Stimulated activated naive B cell treated with anti-CD40 and anti-IgM and Interleukin-4, amounts not matched to agents 10 μg/mL and 1 μg/mL and 100 μg/mL, for 72 hours (primary cell): ENCODE data around the gene PCGF6.
"Not testable (repeated sequence)": the region's sequence is repeated elsewhere in the genome, so short reads cannot be mapped to it uniquely, and the experiment has no call there.

Experiments used
- ATAC-seq, 2 donors: fragments of 150-1000 bp; cut with Tn5 transposase; replicated peaks; 2 replicates each; pipeline ENCODE4 v1.10.0; 2021; ENCODE audit warnings: moderate library complexity in 1 of 2
- DNase-seq: peaks from one replicate; pipeline ENCODE4 v3.0.0; 2021
- H3K27ac Mint-ChIP-seq: one replicate; pipeline ENCODE4 v1.8.0; 2022; ENCODE audit warnings: mild to moderate bottlenecking, mixed read lengths
- H3K27me3 Mint-ChIP-seq, 2 donors: one replicate each; pipeline ENCODE4 v1.8.0; 2022; ENCODE audit warnings: mixed read lengths in 2 of 2
- H3K36me3 Mint-ChIP-seq, 2 donors: one replicate each; pipeline ENCODE4 v1.8.0; 2022; ENCODE audit warnings: mixed read lengths in 2 of 2, mild to moderate bottlenecking in 1 of 2
- H3K4me1 Mint-ChIP-seq, 2 donors: one replicate each; pipeline ENCODE4 v1.8.0; 2022; ENCODE audit warnings: mixed read lengths in 2 of 2, mild to moderate bottlenecking in 1 of 2
- H3K4me3 Mint-ChIP-seq, 2 donors: one replicate each; pipeline ENCODE4 v1.8.0; 2022; ENCODE audit warnings: mild to moderate bottlenecking in 2 of 2, mixed read lengths in 2 of 2, moderate library complexity in 1 of 2
- H3K9me3 Mint-ChIP-seq, 2 donors: one replicate each; pipeline ENCODE4 v1.8.0; 2022; ENCODE audit warnings: mixed read lengths in 2 of 2, mild to moderate bottlenecking in 1 of 2

Gene PCGF6

GRCh38 chr10:103355906-103356599 lies 5.1 kb upstream of the PCGF6 start:
- ATAC-seq (no peak), DNase-seq (no peak)
- H3K9me3 Mint-ChIP-seq = no peaks in the 10 kb centered on the region
- H3K36me3 Mint-ChIP-seq = no peaks in the 10 kb centered on the region
- no peaks in the 10 kb centered on the region for H3K27me3 Mint-ChIP-seq
- H3K27ac Mint-ChIP-seq = no peak overlapping the region
- H3K4me1 Mint-ChIP-seq = no peaks in the 10 kb centered on the region
- H3K4me3 Mint-ChIP-seq = no peak overlapping the region

DNA sequence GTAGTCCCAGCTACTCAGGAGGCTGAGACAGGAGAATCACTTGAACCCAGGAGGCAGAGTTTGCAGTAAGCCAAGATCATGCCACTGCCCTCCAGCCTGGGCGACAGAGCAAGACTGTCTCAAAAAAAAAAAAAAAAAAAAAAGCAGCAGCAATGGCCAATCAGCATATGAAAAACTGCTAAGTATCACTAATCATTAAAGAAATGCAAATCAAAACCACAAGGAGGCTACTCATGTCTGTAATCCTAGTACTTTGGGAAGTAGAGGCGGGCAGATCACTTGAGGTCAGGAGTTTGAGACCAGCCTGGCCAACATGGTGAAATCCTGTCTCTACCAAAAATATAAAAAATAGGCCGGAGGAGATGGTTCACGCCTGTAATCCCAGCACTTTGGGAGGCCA lies 3.6 kb upstream of the PCGF6 start:
- not testable (repeated sequence) for H3K4me1 Mint-ChIP-seq

GRCh38 chr10:103353281-103353680 lies 2.3 kb upstream of the PCGF6 start:
- Mint-ChIP-seq H3K4me3 (no peak overlapping the region), H3K27me3 (no peaks in the 10 kb centered on the region), H3K9me3 (peaks cover 0 to 1% of the 10 kb centered on the region in 2 donors), H3K27ac (no peak overlapping the region), H3K36me3 (no peaks in the 10 kb centered on the region), H3K4me1 (peaks cover 3 to 11% of the 10 kb centered on the region in 2 donors)
- no peak for DNase-seq
- no peak for ATAC-seq

More for the DNA sequence above, 3.6 kb upstream of the PCGF6 start:
- not testable (repeated sequence) for H3K4me3 Mint-ChIP-seq, H3K9me3 Mint-ChIP-seq, ATAC-seq, DNase-seq, H3K27ac Mint-ChIP-seq, H3K27me3 Mint-ChIP-seq, H3K36me3 Mint-ChIP-seq

DNA sequence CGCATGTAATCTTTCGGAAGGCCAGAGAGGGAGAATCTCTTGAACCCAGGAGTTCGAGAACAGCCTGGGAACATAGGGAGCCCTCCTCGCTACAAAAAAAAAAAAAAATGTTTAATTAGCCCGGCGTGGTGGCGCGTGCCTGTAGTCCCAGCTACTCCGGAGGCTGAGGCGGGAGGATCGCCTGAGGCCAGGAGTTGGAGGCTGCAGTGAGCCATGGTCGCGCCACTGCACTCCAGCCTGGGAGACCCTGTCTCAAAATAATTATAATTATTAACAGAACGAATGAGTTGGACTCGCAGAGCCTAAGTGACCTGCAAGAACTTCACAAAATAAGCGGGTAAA lies 794 bp downstream of the PCGF6 start:
- no peaks in the 10 kb centered on the region for H3K27me3 Mint-ChIP-seq
- DNase-seq (no peak), ATAC-seq (no peak)
- H3K27ac Mint-ChIP-seq = peak overlapping the region; percentile 96
- H3K4me1 Mint-ChIP-seq = peaks cover 3 to 11% of the 10 kb centered on the region in 2 donors
- peaks cover 0 to 4% of the 10 kb centered on the region in 2 donors for H3K36me3 Mint-ChIP-seq
- peaks cover 0 to 1% of the 10 kb centered on the region in 2 donors for H3K9me3 Mint-ChIP-seq
- H3K4me3 Mint-ChIP-seq = peak overlapping the region; percentile 97 to 100

- Mint-ChIP-seq H3K4me3 (no peak overlapping the region), H3K27me3 (no peaks in the 10 kb centered on the region), H3K9me3 (no peaks in the 10 kb centered on the region), H3K4me1 (no peaks in the 10 kb centered on the region), H3K27ac (no peak overlapping the region), H3K36me3 (peaks cover 16 to 21% of the 10 kb centered on the region in 2 donors)
- ATAC-seq = no peak
- no peak for DNase-seq
Measured at GRCh38 chr10:103336370-103336769, 14.6 kb downstream of the PCGF6 start.

DNA sequence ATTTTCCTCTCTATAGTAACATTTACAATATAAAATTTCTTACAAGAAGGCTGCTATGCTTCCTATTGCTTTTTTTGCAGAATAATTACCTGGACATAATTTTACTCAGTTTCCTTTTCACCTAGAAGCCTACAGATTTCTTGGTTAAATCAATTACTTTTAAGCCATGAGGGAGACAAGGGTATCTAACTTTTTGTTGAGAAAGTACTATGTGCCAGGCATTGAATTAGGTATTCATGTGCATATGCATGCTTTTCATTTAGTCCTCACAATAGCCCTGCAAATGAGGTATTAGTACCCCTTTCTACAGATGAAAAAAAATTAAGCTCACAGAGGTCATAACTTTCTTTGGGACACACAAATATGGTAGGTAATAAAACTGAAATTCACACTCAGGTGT lies 16.4 kb downstream of the PCGF6 start:
- ATAC-seq (no peak), DNase-seq (no peak)
- Mint-ChIP-seq H3K36me3 (peaks cover 22 to 31% of the 10 kb centered on the region in 2 donors), H3K4me1 (no peaks in the 10 kb centered on the region), H3K27ac (no peak overlapping the region), H3K4me3 (no peak overlapping the region), H3K9me3 (no peaks in the 10 kb centered on the region), H3K27me3 (no peaks in the 10 kb centered on the region)

GRCh38 chr10:103333934-103334520 lies 16.9 kb downstream of the PCGF6 start:
- DNase-seq = no peak
- Mint-ChIP-seq H3K4me1 (no peaks in the 10 kb centered on the region), H3K27ac (no peak overlapping the region), H3K4me3 (no peak overlapping the region), H3K27me3 (no peaks in the 10 kb centered on the region), H3K36me3 (peaks cover 19 to 27% of the 10 kb centered on the region in 2 donors), H3K9me3 (no peaks in the 10 kb centered on the region)
- no peak for ATAC-seq

DNA sequence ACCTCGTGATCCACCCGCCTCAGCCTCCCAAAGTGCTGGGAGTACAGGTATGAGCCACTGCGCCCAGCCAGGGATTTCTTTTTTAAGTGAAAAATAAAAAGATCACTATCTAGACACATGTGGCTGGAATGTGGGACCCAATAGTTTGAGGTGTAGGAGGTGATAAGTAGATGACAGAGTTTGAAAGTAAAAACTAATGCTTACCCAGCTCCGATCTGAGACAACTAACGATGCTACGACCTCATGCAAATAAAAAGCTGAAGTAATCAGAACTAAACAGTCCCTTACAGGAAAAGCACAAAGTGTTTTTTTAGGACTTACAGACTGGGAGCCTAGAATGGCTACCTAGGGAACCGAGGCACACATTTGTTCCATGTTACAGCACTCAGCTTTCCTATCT lies 23.0 kb downstream of the PCGF6 start:
- no peaks in the 10 kb centered on the region for H3K4me1 Mint-ChIP-seq
- DNase-seq (no peak), ATAC-seq (no peak)
- H3K27me3 Mint-ChIP-seq = no peaks in the 10 kb centered on the region
- no peak overlapping the region for H3K4me3 Mint-ChIP-seq
- H3K27ac Mint-ChIP-seq = no peak overlapping the region
- peaks cover 16 to 29% of the 10 kb centered on the region in 2 donors for H3K36me3 Mint-ChIP-seq
- H3K9me3 Mint-ChIP-seq = no peaks in the 10 kb centered on the region

GRCh38 chr10:103316087-103316486 lies 34.9 kb downstream of the PCGF6 start:
- no peak overlapping the region for H3K4me3 Mint-ChIP-seq
- ATAC-seq = no peak
- H3K9me3 Mint-ChIP-seq = no peaks in the 10 kb centered on the region
- DNase-seq = no peak
- H3K36me3 Mint-ChIP-seq = peaks cover 27 to 38% of the 10 kb centered on the region in 2 donors
- no peaks in the 10 kb centered on the region for H3K4me1 Mint-ChIP-seq
- H3K27ac Mint-ChIP-seq = no peak overlapping the region
- H3K27me3 Mint-ChIP-seq = no peaks in the 10 kb centered on the region

- Mint-ChIP-seq H3K4me1 (no peaks in the 10 kb centered on the region), H3K27ac (no peak overlapping the region), H3K4me3 (no peak overlapping the region), H3K36me3 (peaks cover 39 to 47% of the 10 kb centered on the region in 2 donors), H3K27me3 (no peaks in the 10 kb centered on the region), H3K9me3 (no peaks in the 10 kb centered on the region)
- DNase-seq (no peak), ATAC-seq (no peak)
Measured at GRCh38 chr10:103310197-103310596, 40.7 kb downstream of the PCGF6 start.

GRCh38 chr10:103307594-103307993 lies 43.3 kb downstream of the PCGF6 start:
- Mint-ChIP-seq H3K4me1 (no peaks in the 10 kb centered on the region), H3K27me3 (no peaks in the 10 kb centered on the region), H3K4me3 (no peak overlapping the region), H3K9me3 (no peaks in the 10 kb centered on the region), H3K36me3 (peaks cover 36 to 45% of the 10 kb centered on the region in 2 donors), H3K27ac (no peak overlapping the region)
- DNase-seq (no peak), ATAC-seq (no peak)

DNA sequence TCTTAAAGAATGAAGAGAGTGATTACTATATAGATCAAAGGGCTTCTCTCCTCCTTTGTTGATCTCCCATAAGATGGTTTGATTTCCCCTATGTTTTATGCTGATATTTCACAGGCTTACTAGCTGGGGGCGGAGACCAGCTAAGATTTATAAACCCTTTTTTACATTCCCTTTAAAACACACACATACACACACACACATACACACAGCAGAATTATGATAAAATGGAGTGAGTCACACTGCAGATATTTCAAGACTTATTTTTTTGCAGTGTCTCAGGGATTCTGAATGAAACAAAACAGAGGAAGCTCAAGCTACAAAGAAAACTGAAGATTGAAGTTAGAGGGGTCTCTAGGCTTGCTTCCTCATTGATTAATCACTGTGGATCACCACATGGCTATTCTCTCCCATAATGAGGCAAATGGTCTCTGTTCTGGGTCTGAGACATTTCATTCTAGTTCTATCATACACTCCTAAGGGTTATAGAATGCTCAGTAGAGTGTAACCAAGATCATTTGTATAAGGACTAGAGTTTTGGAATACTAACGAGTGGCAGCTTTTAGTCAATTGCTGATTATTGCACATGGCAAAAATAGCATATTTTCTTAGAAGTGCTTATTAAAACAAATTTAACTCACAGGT lies 55.4 kb downstream of the PCGF6 start:
- no peaks in the 10 kb centered on the region for H3K4me1 Mint-ChIP-seq
- H3K4me3 Mint-ChIP-seq = no peak overlapping the region
- DNase-seq (no peak), ATAC-seq (no peak)
- no peak overlapping the region for H3K27ac Mint-ChIP-seq
- no peaks in the 10 kb centered on the region for H3K9me3 Mint-ChIP-seq
- peaks cover 0 to 12% of the 10 kb centered on the region in 2 donors for H3K27me3 Mint-ChIP-seq
- H3K36me3 Mint-ChIP-seq = no peaks in the 10 kb centered on the region

- Mint-ChIP-seq H3K9me3 (no peaks in the 10 kb centered on the region), H3K4me1 (no peaks in the 10 kb centered on the region), H3K36me3 (no peaks in the 10 kb centered on the region), H3K27ac (no peak overlapping the region), H3K4me3 (no peak overlapping the region), H3K27me3 (peaks cover 22 to 33% of the 10 kb centered on the region in 2 donors)
- ATAC-seq (no peak), DNase-seq (no peak)
Measured at GRCh38 chr10:103291588-103291987, 59.4 kb downstream of the PCGF6 start.

GRCh38 chr10:103287992-103288391 lies 62.9 kb downstream of the PCGF6 start:
- DNase-seq (no peak), ATAC-seq (no peak)
- H3K9me3 Mint-ChIP-seq = no peaks in the 10 kb centered on the region
- no peak overlapping the region for H3K27ac Mint-ChIP-seq
- no peak overlapping the region for H3K4me3 Mint-ChIP-seq
- no peaks in the 10 kb centered on the region for H3K4me1 Mint-ChIP-seq
- no peaks in the 10 kb centered on the region for H3K36me3 Mint-ChIP-seq
- peaks cover 32 to 61% of the 10 kb centered on the region in 2 donors for H3K27me3 Mint-ChIP-seq

DNA sequence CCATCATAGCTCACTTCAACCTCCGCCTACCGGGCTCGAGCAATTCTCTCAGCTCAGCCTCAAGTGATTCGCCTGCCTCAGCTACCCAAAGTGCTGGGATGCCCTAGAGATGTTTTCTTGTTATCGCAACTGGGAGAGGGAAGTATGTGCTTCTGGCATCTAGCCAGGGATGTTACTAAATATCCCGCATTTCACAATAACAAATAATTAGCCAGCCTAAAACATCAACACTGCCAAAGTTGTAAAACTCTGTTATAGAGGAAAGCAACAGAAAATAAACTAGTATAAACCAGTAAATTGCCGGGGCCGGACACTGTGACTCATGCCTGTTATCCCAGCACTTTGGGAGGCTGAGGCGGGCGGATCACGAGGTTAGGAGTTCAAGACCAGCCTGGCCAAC lies 66.8 kb downstream of the PCGF6 start:
- no peak for ATAC-seq
- Mint-ChIP-seq H3K36me3 (no peaks in the 10 kb centered on the region), H3K4me1 (peaks cover under 1 to 5% of the 10 kb centered on the region in 2 donors), H3K27ac (no peak overlapping the region), H3K4me3 (no peak overlapping the region), H3K9me3 (no peaks in the 10 kb centered on the region), H3K27me3 (peaks cover 56 to 74% of the 10 kb centered on the region in 2 donors)
- no peak for DNase-seq
